Stimulated activated CD4-positive, alpha-beta T cell treated with anti-CD3 and anti-CD28 coated beads, Interleukin-12 subunit alpha, Interleukin-12 subunit beta, amount 100 ng/mL, for 4 hours (primary cell): ENCODE results near the gene TRIP12.
"Not testable (repeated sequence)": the region's sequence is repeated elsewhere in the genome, so short reads cannot be mapped to it uniquely, and the experiment has no call there.

ENCODE experiments used
- DNase-seq: peaks from one replicate; pipeline ENCODE4 v3.0.0-alpha.2; 2020

TRIP12 gene

DNA sequence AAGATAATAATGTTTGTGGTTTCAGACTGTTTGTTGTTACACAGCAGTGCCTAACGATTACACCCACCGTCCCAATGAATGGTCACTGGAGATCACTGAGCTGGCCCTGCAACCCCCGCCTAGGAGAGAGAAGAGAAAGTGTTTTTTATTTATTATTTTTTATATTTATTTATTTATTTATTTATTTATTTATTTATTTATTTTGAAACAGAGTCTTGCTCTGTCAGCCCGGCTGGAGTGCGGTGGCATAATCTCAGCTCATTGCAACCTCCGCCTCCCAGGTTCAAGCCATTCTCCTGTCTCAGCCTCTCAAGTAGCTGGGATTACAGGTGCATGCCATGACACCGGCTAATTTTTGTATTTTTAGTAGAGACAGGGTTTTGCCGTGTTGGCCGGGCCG, 164.3 kb downstream of the TRIP12 start:
- DNase-seq, result not testable (repeated sequence)

DNA sequence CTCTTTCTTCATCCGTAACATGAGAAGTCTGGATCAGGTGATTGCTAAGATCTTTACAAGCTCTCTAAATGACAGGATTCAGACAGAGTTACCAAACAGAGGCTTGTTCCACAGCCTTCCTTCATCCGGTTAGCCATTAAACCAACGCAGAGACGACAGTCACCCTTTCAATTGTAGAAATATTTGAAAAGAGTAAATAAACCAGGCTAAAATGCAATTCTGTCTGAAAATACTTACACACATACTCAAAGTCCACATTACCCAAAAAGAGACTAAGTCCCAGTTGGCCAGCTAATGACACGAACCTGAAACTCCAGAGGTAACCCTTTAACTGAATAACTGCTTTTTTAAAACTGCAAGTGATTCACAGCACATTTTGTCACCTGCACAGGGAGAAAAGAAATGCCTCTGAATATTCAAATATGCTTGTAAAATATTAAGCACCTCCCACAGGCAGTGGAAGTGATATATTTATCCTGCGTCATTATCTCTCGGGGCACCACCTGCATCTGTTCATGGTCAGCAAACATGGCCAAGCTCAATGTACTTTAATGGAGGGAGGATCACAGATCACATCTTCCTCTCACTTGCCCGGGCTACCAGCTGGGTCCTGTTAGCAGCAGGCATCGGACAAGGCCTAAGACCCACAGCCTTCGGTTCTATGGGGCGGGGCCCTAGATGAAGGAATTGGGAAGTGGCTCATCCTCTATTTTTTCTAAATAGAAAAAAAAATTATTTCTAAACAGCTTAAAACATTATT, 168.7 kb downstream of the TRIP12 start:
- DNase-seq, result no peak

DNA sequence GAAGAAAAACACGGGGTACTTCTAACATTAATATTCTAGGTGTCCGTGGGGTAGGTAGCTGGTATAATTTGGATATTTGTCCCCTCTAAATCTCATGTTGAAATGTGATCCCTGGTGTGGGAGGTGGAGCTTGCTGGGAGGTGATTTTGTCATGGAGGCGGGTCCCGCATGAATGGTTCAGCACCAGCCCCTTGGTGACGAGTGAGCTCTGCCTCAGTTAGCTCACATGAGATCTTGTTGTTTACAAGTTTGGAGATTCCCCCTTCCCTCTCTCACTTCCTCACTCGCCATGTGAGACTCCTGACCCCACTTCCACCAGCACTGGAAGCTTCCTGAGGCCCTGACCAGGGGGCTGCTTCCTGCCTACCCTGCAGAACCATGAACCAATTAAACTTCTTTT, 172.0 kb downstream of the TRIP12 start:
- no peak for DNase-seq

DNA sequence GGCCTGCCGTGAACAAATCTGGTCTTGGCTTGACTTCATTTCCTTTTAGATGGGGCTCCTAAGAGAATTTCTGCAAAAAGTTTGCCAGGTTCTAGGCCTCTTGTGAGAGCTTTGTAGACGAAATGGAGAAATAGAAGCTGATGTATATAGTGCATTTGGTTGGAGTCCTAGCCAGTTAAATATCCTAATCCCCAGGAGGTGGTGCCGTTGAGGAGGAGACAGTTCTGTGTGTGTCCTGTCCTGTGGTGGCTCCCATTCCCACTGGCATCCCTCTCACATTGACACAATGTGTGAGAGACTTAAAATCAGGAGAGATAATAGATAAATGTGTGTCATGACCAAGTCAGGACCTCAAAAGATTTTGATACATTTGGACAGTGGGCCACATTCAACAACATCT, 172.9 kb downstream of the TRIP12 start:
- no peak for DNase-seq

DNA sequence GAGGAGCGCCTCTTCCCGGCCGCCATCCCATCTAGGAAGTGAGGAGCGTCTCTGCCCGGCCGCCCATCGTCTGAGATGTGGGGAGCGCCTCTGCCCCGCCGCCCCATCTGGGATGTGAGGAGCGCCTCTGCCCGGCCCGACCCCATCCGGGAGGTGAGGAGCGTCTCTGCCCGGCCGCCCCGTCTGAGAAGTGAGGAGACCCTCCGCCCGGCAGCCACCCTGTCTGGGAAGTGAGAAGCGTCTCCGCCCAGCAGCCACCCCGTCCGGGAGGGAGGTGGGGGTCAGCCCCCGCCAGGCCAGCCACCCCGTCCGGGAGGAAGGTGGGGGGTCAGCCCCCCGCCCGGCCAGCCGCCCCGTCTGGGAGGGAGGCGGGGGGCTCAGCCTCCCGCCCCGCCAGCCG, 179.1 kb downstream of the TRIP12 start:
- DNase-seq, result not testable (repeated sequence)

DNA sequence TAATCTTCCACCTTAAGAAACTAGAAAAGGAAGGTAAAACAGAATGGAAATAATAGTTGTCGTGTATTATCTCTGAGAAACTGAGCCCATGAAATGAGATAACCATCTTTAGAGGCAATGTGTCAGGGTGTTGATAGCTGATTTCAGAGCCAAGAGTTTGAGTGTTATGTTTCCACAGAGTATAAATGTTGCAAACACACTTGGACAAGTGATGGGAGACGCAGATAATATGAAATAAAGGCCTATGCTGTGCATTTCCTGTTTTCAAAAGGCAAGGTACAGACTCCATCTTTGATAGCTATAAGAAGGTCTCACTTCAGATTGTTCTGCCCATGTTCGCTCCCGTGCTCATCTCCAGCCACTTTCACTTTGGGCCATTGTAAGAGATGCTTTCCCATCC, 181.5 kb downstream of the TRIP12 start:
- DNase-seq, result no peak

DNA sequence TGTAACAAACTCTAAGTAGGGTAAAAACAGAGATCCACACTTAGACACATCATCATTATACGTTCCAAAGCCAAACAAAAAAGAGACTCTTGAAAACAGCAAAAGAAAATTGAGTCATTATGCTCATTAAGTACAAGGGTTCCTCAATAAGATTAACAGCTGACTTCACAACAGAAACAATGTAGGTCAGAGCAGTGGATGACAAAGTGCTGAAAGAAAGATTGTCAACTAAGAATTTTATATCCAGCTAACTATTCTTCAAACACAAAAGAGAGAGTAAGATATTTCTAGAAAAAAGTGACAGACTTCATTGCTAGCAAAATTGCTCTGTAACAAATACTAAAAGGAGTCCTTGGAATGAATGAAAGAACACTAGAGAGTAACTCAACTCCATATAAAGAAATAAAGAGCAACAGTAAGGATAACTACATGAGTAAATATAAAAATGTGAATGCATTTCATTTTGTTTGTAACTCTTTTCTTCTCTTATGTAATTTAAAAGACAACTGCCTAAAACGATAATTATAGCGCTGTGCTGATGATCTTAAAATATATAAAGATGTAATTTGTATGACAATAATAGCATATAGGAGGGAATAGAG, 183.7 kb downstream of the TRIP12 start:
- DNase-seq, result no peak

DNA sequence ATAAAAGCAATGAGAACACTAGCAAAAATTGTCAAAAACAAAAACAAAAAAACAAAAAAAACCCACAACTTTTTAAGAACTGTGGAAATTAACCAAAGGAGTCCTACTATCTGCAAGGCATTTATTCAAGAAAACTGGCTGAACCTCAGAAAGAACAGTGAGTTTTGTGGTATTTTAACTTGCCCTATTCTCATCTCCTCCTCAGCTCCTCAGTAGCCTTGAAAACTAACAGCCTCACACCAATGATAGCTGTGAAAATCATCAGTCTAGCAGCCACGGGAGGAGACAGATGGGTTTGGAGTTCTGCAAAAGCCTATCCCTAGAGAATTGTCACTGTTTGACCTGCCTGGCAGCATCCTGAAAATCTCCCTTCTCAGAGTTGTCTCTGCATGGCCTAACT, 187.4 kb downstream of the TRIP12 start:
- DNase-seq, result no peak

DNA sequence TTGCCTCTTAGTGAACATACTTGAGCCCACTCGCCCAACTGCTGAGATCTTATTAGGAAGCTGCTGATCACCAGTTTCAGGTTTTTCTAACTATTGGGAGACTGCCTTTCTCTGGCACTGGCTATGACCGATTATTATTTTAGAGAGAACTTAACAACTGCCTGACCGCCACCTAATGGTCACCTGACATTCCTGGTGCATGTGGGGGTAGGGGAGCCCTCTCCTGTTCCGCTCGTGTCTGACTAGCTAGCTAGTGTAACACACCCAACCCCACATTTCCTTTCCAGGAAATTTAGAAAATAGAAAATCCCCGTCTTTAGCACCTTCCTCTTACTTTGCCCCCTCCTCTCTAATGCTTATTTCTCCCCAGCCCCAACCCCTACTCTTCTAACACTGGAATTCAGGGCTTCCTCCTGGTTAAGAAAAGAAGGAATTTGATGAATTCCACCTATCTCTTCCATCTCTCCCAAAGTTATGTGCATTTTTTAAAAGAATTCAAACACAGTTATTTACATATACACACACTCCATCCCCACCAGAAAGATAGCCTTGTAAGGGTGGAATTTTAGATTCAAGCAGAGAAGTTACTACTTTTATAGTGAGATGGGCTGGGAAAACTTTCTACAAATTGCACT, 188.1 kb downstream of the TRIP12 start:
- DNase-seq, result no peak

DNA sequence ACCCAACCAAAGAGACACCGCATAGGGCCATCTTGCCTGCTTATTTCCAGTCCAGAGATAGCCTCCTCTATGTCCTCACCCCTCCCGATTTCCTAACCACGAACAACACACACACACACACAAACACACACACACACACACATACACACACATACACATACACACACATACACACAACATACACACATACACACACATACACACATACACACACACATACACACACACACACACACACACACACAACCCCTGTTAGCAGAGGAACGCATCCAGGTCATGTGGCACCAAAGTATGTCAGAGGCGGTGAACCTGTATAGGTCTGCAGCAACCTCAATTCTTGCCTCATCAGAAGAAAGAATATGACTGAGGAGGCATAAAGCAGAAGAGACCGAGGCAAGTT, 188.9 kb downstream of the TRIP12 start:
- no peak for DNase-seq

DNA sequence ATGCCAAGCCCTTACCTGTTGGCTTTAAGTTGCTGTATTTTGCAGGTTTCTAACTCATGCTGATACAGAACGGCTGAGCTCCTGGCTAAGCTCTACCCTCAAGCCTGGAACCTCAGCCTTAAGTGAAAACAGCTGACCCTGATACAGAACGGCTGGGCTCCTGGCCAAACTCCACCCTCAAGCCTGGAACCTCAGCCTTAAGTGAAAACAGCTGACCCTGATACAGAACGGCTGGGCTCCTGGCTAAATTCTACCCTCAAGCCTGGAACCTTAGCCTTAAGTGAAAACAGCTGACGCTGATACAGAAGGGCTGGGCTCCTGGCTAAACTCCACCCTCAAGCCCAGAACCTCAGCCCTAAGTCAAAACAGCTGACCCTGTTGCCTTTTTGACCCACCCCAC, 189.9 kb downstream of the TRIP12 start:
- DNase-seq, result no peak

DNA sequence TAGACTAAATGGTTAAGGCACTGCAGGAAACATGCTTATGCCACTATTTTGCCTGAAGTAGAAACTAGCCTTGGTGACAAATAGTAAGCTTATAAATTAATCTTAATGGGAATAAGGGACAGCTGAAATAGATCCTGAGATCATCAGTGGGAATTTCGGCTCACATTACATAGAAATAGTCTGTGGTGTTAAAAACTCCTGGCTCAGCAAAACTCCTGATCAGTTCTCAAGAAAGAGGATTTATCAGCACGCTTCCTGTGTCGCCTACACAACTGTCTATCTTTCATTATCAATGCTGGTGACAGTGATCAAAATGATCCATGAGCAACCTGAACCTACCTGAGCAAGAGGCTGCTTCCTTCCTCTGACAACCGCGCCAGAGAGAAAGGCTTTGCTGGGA, 190.4 kb downstream of the TRIP12 start:
- DNase-seq, result no peak

DNA sequence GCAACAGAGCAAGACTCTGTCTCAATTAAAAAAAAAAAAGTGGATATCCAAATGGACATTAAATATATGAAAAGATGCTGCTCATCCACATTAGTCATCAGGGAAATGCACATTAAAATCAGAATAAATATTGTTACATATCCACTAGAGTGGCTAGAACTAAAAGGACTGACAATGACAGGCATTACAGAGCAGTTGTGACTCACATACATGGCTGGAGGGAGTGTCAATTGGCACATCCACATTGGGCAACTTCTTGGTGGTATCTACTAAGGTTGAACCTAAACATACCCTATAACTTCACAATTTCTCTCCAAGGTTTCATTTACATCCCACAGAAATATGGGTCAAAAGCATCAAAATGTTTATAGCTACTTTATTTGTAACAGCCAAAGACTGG, 193.4 kb downstream of the TRIP12 start:
- DNase-seq, result no peak

DNA sequence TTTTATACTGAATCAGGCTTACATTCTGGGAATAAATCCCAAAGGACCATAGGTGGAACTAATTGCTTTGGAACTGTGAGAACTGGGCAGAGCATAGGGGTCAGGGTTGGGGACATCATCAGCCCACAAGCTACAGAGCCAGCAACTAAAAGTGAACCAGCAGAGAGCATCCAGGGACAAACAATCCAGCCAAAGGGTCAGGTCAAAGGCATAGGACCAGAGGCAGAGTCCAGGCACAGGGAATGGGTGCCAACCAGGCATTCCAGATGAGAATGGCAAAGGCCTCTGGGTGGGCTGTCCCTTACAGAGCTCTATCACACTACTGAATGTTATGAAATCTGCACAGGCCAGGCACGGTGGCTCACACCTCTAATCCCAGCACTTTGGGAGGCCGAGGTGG, 195.2 kb downstream of the TRIP12 start:
- no peak for DNase-seq

DNA sequence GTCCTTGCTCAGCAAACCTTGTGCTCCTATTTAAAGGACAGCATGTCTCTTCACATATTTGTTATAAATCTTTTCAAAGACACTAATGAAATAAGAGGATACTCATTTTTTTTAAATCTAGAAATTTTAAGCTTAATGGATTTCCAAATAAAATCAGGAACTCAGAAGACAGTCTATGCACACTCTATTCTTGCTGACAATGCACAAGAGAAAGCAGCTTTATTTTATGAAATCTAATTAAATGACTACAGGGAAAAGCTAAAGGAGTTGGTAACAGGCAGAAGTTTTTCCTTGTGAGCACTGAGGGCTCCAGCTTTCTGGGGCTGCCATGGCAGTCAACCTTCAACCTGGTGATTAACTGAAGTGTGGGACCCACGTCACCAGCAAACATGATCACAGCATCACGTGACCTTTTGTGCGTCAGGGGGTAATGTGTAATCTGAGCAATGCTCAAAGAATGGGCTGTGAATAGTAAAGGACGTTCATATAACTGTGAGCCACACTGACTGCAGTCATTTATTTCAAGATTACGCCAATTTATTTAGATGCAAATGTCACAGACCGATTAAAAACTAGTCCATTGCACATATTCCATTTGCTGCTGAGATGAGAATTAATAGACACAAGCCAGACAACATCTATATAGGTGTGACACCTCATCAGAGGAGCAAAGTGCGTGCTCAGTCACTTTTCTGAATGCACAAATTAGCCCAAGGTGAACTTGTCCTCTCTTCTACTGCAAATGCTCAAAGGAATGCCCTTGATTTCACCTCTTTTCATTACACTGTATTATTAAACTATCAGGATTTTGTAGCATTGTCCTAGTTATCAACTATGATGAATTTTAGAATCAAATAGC, 195.9 kb downstream of the TRIP12 start:
- DNase-seq, result no peak

DNA sequence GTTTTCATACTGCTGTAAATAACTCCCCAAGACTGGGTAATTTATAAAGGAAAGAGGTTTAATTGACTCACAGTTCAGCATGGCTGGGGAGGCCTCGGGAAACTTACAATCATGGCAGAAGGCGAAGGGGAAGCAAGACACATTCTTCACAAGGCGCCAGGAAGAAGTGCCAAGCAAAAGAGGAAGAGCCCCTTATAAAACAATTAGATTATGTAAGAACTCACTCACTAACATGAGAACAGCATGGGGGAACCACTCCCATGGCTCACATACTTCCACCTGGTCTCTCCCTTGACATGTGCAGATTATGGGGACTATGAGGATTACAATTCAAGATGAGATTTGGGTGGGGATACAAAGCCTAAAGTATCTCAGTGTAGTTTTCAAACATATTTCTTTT, 198.6 kb downstream of the TRIP12 start:
- not testable (repeated sequence) for DNase-seq

DNA sequence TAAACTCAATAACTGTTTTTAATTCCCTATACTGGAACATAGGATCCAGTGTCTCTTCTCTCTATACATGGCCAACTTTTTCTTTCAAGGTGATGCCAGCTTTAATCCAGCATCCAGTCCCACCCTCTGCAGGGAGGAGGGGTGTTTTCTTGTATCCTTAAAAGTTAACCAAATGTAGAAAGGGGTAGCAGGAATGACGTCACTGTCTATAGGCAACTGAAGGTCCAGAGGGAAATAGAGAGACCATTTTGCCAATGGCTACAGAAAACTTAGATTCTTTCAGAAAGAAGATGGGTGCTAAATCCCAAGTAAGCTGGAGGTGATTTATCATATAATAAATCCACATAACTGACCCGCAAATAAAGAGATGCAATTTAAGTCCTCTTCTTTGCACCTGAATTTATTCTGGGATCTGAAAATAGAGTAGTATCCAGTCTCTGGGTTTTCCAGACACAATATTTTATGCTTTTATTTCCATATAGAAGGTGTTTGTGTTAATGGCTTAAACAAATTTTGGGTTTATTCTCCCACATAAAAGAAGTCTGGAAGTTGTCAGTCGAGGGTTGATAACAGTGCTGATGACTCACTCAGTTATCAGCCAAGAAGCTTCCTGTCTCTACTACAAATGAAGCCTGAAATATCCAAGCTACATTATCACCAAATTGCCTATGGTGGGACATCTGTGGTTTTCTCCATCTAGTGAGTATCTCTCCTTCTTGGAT, 201.7 kb downstream of the TRIP12 start:
- DNase-seq, result no peak

DNA sequence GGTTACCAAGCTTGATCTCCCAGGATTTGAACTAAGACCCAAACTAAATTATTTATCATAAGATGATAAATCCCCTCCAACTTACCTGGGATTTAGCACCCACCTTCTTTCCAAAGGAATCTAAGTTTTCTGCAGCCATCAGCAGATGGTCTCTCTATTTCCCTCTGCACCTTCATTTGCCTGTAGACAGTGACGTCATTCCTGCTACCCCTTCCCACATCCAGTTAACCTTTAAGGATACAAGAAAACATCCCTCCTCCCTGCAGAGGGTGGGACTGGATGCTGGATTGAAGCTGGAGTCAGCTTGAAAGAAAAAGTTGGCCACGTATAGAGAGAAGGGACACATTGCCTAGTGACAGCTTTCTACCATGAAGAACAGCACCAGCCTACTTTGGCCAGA, 203.8 kb downstream of the TRIP12 start:
- no peak for DNase-seq

DNA sequence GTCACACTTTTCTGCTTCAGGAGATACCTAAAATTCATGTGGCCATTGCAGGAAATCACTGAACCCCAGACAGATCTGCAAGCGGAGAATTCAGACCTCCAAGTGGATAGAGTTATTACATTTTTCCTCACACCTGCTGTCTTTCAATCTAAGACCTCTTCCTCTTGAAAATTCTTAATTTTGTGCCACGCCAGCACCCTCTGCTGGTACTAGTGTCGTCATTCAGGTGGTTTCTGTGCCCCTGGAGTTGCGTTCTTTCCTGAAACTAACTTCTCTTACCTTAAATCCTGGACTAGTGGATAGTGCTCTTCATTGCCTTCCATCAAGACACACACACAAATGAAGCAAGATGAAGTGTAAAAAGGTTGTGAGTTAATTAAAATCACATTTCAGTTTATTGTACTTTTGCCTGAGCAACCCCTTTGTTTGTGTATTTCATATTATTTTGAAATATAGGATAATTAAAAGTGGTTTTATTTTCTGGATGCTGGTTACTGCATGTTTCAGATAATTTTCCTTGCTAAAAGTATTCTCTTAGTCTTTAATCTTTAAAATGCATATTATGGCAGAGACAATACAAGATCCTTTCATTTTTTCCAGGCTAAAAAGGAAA, 205.8 kb downstream of the TRIP12 start:
- peak; percentile 18 for DNase-seq

DNA sequence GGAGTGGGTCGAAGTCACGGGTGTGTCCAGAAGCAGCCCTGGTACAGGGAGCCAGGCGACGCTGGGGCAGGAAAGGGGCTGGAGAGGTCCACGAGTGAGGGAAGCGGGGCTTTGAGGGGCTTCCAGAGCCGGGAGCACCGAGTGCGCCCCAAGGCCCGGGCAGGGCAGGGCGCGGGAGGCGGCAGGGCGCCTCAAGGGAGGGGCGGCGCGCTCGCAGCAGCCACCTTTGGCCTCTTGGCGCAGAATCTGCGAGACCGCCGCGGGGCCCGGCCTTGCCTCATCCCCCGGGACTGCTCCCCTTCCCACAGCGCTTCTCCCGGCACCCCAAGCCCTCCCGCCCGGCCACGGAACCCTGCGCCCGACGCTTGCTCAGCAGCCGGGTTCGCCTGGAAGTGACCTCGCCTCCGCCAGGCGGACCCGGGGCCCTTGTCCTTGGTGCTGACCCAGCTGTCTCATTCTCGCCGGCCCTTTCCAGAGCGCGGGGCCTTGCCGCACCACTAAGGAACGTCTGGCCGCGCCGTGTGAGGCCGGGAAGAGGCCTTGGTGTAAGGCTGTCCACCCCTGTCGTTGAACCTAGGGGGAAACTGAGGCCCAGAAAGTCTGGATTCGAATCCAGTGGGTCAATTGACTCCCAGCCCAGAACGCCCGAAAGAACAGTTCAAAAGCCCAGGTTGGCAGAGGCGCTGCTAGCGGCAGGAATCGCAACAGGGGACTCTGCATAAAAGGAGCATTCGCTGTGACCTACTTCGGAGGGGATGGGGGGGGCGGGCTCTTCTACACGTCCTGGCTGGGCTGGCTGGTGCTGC, 206.9 kb downstream of the TRIP12 start:
- DNase-seq, result peak; percentile 22

DNA sequence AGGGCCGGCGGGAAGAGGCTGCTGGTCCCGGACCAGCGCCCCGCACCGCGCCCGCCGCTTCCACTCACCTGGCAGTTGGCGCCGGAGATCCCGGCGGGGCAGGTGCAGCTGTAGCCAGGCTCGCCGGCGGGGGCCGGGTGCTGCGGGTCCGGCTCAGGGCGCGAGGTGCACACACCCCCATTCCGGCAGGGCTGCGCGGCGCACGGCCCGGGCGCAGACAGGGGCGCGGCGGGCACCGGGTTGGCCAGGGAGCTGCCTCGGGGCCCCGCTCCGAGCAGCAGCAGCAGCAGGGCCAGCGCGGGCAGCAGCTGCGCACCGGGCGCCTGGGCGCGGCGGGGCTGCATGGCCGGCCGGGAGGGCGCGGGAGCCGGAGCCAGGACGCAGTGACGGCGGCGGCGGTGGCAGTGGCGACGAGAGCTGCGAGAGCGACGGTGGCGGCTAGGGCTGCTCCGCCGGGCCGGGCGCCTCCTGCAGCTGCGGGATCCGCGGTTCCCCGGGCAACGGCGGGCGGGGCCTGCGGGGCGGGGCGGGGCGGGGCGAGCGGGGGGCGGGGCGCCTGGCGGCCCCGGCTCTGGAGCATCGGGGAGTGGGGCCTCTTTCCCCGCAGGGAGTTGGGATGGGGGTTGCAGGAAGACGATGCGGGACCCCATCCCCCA, 207.6 kb downstream of the TRIP12 start, which contains the start of gene DNER:
DNER (minus strand) TSS at position 476 of the 656 bp plus-strand sequence; CDS start at position 344, 132 bp downstream.
- peak; percentile 52 for DNase-seq
